ENCODE measurements around the gene HOXB8. TPM values are rescaled to one million over a fixed set of nuclear protein-coding genes. Genes with fewer than 3 reads are reported as not detected.
A peak's percentile ranks its signal among the peaks of the same experiment; 100 is the strongest.

Gene HOXB8
- total RNA-seq, 1 donor from 2014 or later = 22.9 TPM

GRCh38 chr17:48630009-48630924 lies 15.2 kb upstream of the HOXB8 start:
- Mint-ChIP-seq H3K4me1 (no peaks in the 10 kb centered on the region), H3K27me3 (ENCODE audit: low read depth) (peaks cover 99% of the 10 kb centered on the region), H3K9me3 (no peaks in the 10 kb centered on the region), H3K27ac (ENCODE audit: unreplicated experiment) (peak overlapping the region; percentile 15), H3K4me3 (peak overlapping the region; percentile 45), H3K36me3 (ENCODE audit: low read depth) (peaks cover 4% of the 10 kb centered on the region)
- TF ChIP-seq CTCF (conservative IDR thresholded peaks at IDR 0.05) = no peak
- no peak for DNase-seq (ENCODE audit: low read depth, low spot score)

- peaks cover 4% of the 10 kb centered on the region for H3K36me3 Mint-ChIP-seq (ENCODE audit: low read depth)
- no peak for TF ChIP-seq CTCF (conservative IDR thresholded peaks at IDR 0.05)
- H3K9me3 Mint-ChIP-seq = no peaks in the 10 kb centered on the region
- peak overlapping the region; percentile 4 for H3K27ac Mint-ChIP-seq (ENCODE audit: unreplicated experiment)
- H3K4me3 Mint-ChIP-seq = peak overlapping the region; percentile 61
- peaks cover 99% of the 10 kb centered on the region for H3K27me3 Mint-ChIP-seq (ENCODE audit: low read depth)
- no peak for DNase-seq (ENCODE audit: low read depth, low spot score)
- H3K4me1 Mint-ChIP-seq = no peaks in the 10 kb centered on the region
Measured at GRCh38 chr17:48629411-48629759, 14.3 kb upstream of the HOXB8 start.

GRCh38 chr17:48628649-48629410 lies 13.7 kb upstream of the HOXB8 start:
- H3K36me3 Mint-ChIP-seq (ENCODE audit: low read depth) = peaks cover 4% of the 10 kb centered on the region
- H3K4me3 Mint-ChIP-seq = peak overlapping the region; percentile 93
- no peak for DNase-seq (ENCODE audit: low read depth, low spot score)
- no peaks in the 10 kb centered on the region for H3K4me1 Mint-ChIP-seq
- peaks cover 99% of the 10 kb centered on the region for H3K27me3 Mint-ChIP-seq (ENCODE audit: low read depth)
- H3K27ac Mint-ChIP-seq (ENCODE audit: unreplicated experiment) = peak overlapping the region; percentile 57
- no peaks in the 10 kb centered on the region for H3K9me3 Mint-ChIP-seq
- no peak for TF ChIP-seq CTCF (conservative IDR thresholded peaks at IDR 0.05)

- Mint-ChIP-seq H3K27me3 (ENCODE audit: low read depth) (peaks cover 99% of the 10 kb centered on the region), H3K9me3 (no peaks in the 10 kb centered on the region), H3K4me3 (peak overlapping the region; percentile 93), H3K27ac (ENCODE audit: unreplicated experiment) (no peak overlapping the region), H3K4me1 (no peaks in the 10 kb centered on the region), H3K36me3 (ENCODE audit: low read depth) (peaks cover 4% of the 10 kb centered on the region)
- TF ChIP-seq CTCF (conservative IDR thresholded peaks at IDR 0.05) = no peak
- no peak for DNase-seq (ENCODE audit: low read depth, low spot score)
Measured at GRCh38 chr17:48627623-48628521, 12.8 kb upstream of the HOXB8 start.

GRCh38 chr17:48627118-48627597 lies 12.1 kb upstream of the HOXB8 start:
- peaks cover 99% of the 10 kb centered on the region for H3K27me3 Mint-ChIP-seq (ENCODE audit: low read depth)

More at GRCh38 chr17:48627118-48627597, 12.1 kb upstream of the HOXB8 start:
- no peak for TF ChIP-seq CTCF (conservative IDR thresholded peaks at IDR 0.05)
- Mint-ChIP-seq H3K4me1 (no peaks in the 10 kb centered on the region), H3K4me3 (peak overlapping the region; percentile 93), H3K36me3 (ENCODE audit: low read depth) (peaks cover 7% of the 10 kb centered on the region), H3K9me3 (no peaks in the 10 kb centered on the region), H3K27ac (ENCODE audit: unreplicated experiment) (no peak overlapping the region)
- DNase-seq (ENCODE audit: low read depth, low spot score) = no peak

All from neural crest cell (in vitro differentiated cells).